ENCODE data around the gene EPGN. TPM values are rescaled to one million over a fixed set of nuclear protein-coding genes. Genes with fewer than 3 reads are reported as not detected.

EPGN gene
- total and polyA plus RNA-seq, 2 of the 8 experiments (the other 6 are each of a cell fraction or from before 2014, with no cell fraction given) = not detected

DNA sequence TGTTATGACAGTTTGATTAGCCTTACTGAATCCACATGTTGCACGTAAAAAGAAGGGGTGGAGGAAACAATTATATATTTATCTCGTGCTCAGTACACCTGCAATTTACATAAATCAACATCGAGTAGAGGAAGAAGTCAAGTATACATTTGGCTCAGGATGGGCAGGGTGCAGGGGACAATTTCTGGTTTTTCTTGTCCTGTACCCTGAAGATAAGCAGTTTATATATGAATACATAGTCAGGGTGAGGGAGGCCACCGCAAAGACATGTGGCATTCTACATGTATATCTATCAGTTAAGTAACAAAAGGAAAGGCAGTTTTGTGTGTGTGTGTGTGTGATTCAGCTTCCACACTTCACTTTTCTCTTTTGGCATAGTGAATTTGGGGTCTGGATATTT, 45.6 kb downstream of the EPGN start:
- 85% methylated on average over 4 of the region's 4 CpGs; no CpG with 5 or more reads in 1 of the 2 experiments for WGBS, 2 experiments (ENCODE audit: extremely low coverage in 1 of 2, insufficient coverage in 1 of 2, insufficient read length in 1 of 2, insufficient replicate concordance in 2 of 2, low coverage in 1 of 2, low lambda C conversion rate in 2 of 2, missing lambda C conversion rate in 1 of 2)
- no peak overlapping the region for H3K14ac ChIP-seq (ENCODE audit: insufficient read length)
- H3K9ac ChIP-seq (replicated peaks in 1 of 4; ENCODE audit: extremely low read depth in 1 of 4, low read depth in 3 of 4, low read length in 3 of 4) = no peak overlapping the region
- H3K4me2 ChIP-seq (ENCODE audit: insufficient read depth in 1 of 2, low read depth in 2 of 2, low read length in 2 of 2) = no peak overlapping the region
- ChIA-PET POLR2A (ENCODE audit: partially characterized antibody) (no interaction called here), CTCF (ENCODE audit: partially characterized antibody) (interaction anchor here (0.6 kb wide), 1 partner anchor 1410 kb away, joined by 3 read pairs; no protein-coding TSS in a partner anchor)
- no peaks in the 10 kb centered on the region for H3K9me3 ChIP-seq (ENCODE audit: insufficient read depth in 2 of 2, low read depth in 1 of 2, low read length in 1 of 2)
- no peaks in the 10 kb centered on the region for H3K79me2 ChIP-seq (ENCODE audit: control insufficient read depth in 1 of 2, insufficient read depth in 2 of 2, low read length in 2 of 2)
- peaks cover 0 to 4% (median 2%) of the 10 kb centered on the region in 4 experiments; a peak in 2 of 7 replicates for H3K4me1 ChIP-seq (replicated peaks in 1 of 4; ENCODE audit: control insufficient read depth in 3 of 4, insufficient read depth in 4 of 4, low read length in 3 of 4)
- no peak overlapping the region for H4K91ac ChIP-seq (replicated peaks; ENCODE audit: insufficient read length, low read length)
- H3K23ac ChIP-seq (ENCODE audit: insufficient read length) = no peak overlapping the region
- no peaks in the 10 kb centered on the region for H3K36me3 ChIP-seq (ENCODE audit: control insufficient read depth in 2 of 4, insufficient read depth in 4 of 4, low read length in 3 of 4)
- no peak overlapping the region for H4K8ac ChIP-seq (ENCODE audit: extremely low read depth, insufficient read depth, low read length)
- FAIRE-seq (no peak), DNase-seq (ENCODE audit: low read depth in 1 of 2, low spot score in 2 of 2) (no peak)
- no peak overlapping the region for H3K4ac ChIP-seq (replicated peaks; ENCODE audit: insufficient read length, low read depth, low read length)
- no peak overlapping the region for H3K56ac ChIP-seq (replicated peaks; ENCODE audit: insufficient read length, low read depth, low read length)
- no peak overlapping the region for H2AK5ac ChIP-seq (ENCODE audit: low read depth, low read length)
- H2AFZ ChIP-seq (ENCODE audit: low read length) = no peak overlapping the region
- H3K27ac ChIP-seq (ENCODE audit: low read depth, low read length) = no peak overlapping the region
- no peak overlapping the region for H2BK15ac ChIP-seq (ENCODE audit: low read length)
- no peak overlapping the region for H3K4me3 ChIP-seq (ENCODE audit: extremely low read depth in 1 of 4, insufficient read depth in 2 of 4, low read depth in 3 of 4, low read length in 4 of 4)
- no peak overlapping the region for H2BK20ac ChIP-seq (ENCODE audit: low read length)
- no peaks in the 10 kb centered on the region for H3K23me2 ChIP-seq (ENCODE audit: low read depth, low read length)
- no peak overlapping the region for H2BK5ac ChIP-seq (ENCODE audit: low read depth, low read length)
- H3K27me3 ChIP-seq (replicated peaks in 1 of 4; ENCODE audit: control insufficient read depth in 3 of 4, extremely low read depth in 1 of 4, insufficient read depth in 3 of 4, low read length in 3 of 4) = no peaks in the 10 kb centered on the region
- no peak overlapping the region for H3K18ac ChIP-seq (ENCODE audit: extremely low read depth, low read length)
- no peak overlapping the region for H4K5ac ChIP-seq (ENCODE audit: insufficient read length, low read depth, low read length)
- no peaks in the 10 kb centered on the region for H4K20me1 ChIP-seq (replicated peaks in 1 of 2; ENCODE audit: control insufficient read depth in 1 of 2, insufficient read depth in 2 of 2, low read length in 2 of 2)
- H2BK120ac ChIP-seq (replicated peaks; ENCODE audit: low read depth, low read length) = no peak overlapping the region
- no peaks in the 10 kb centered on the region for H3K79me1 ChIP-seq (ENCODE audit: low read depth, low read length)
- no peak overlapping the region for H2BK12ac ChIP-seq (ENCODE audit: low read depth, low read length)
- TF ChIP-seq CREB1 (IDR thresholded peaks at IDR 0.05) = no peak
- TF ChIP-seq PHF8 (conservative IDR thresholded peaks at IDR 0.05; ENCODE audit: low read depth, low read length) = no peak
- no peak for TF ChIP-seq CTBP2 (IDR thresholded peaks at IDR 0.05; ENCODE audit: borderline replicate concordance, insufficient read depth, insufficient read length, low read length)
- TF ChIP-seq RBBP5 (IDR thresholded peaks at IDR 0.05; ENCODE audit: borderline replicate concordance, low read depth, low read length) = no peak
- TF ChIP-seq JUND (IDR thresholded peaks at IDR 0.05; ENCODE audit: low read length) = no peak
- TF ChIP-seq SRF (IDR thresholded peaks at IDR 0.05; ENCODE audit: low read depth, low read length) = no peak
- no peak for TF ChIP-seq HDAC6 (IDR thresholded peaks at IDR 0.05; ENCODE audit: low read depth, low read length)
- TF ChIP-seq SAP30 (IDR thresholded peaks at IDR 0.05; ENCODE audit: insufficient read depth, insufficient replicate concordance, low read length) = no peak
- no peak for TF ChIP-seq SIN3A (conservative IDR thresholded peaks at IDR 0.05 in 1 of 2, IDR thresholded peaks at IDR 0.05 in 1 of 2; ENCODE audit: low read depth in 1 of 2, low read length in 2 of 2)
- TF ChIP-seq CBX8 (IDR thresholded peaks at IDR 0.05; ENCODE audit: borderline replicate concordance, low read depth, low read length) = no peak
- TF ChIP-seq, protein P1, sequence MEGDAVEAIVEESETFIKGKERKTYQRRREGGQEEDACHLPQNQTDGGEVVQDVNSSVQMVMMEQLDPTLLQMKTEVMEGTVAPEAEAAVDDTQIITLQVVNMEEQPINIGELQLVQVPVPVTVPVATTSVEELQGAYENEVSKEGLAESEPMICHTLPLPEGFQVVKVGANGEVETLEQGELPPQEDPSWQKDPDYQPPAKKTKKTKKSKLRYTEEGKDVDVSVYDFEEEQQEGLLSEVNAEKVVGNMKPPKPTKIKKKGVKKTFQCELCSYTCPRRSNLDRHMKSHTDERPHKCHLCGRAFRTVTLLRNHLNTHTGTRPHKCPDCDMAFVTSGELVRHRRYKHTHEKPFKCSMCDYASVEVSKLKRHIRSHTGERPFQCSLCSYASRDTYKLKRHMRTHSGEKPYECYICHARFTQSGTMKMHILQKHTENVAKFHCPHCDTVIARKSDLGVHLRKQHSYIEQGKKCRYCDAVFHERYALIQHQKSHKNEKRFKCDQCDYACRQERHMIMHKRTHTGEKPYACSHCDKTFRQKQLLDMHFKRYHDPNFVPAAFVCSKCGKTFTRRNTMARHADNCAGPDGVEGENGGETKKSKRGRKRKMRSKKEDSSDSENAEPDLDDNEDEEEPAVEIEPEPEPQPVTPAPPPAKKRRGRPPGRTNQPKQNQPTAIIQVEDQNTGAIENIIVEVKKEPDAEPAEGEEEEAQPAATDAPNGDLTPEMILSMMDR (IDR thresholded peaks at IDR 0.05; ENCODE audit: control extremely low read depth in 1 of 3, insufficient read depth in 1 of 3, low read depth in 1 of 3, low read length in 3 of 3) = no peak

All from H1 (cell line).